Activated T-helper 2 cell treated with anti-CD3 and anti-CD28 coated beads, Interferon-gamma antibody, Interleukin-2, Interleukin-4, amounts not matched to agents 10 μg/mL and 5 μg/mL and 100 μg/mL, durations not matched to agents 14 hours and 24 hours and 36 hours (primary cell): ENCODE results near the gene ZNF587B. TPM values are rescaled to one million over a fixed set of nuclear protein-coding genes. Genes with fewer than 3 reads are reported as not detected.
A peak's percentile ranks its signal among the peaks of the same experiment; 100 is the strongest.
"Not testable (repeated sequence)": the region's sequence is repeated elsewhere in the genome, so short reads cannot be mapped to it uniquely, and the experiment has no call there.

Source experiments
- DNase-seq: peaks from one replicate; pipeline ENCODE4 v3.0.0; 2021; ENCODE audit warnings: low spot score
- H3K27ac Mint-ChIP-seq: one replicate; pipeline ENCODE4 v1.8.0; 2021; ENCODE audit warnings: mixed read lengths
- H3K27me3 Mint-ChIP-seq: one replicate; pipeline ENCODE4 v1.8.0; 2021; ENCODE audit warnings: low read depth, mixed read lengths
- H3K36me3 Mint-ChIP-seq: one replicate; pipeline ENCODE4 v1.8.0; 2021; ENCODE audit warnings: low read depth, mixed read lengths
- H3K4me1 Mint-ChIP-seq: one replicate; pipeline ENCODE4 v1.8.0; 2021; ENCODE audit warnings: low read depth, mixed read lengths
- H3K4me3 Mint-ChIP-seq: one replicate; pipeline ENCODE4 v1.8.0; 2021; ENCODE audit warnings: low read depth, mild to moderate bottlenecking, moderate library complexity, mixed read lengths
- H3K9me3 Mint-ChIP-seq: one replicate; pipeline ENCODE4 v1.8.0; 2021; ENCODE audit warnings: mixed read lengths
- intact Hi-C: fragments of 100-400 bp; cut with micrococcal nuclease; formaldehyde crosslinking; loops from one replicate; pipeline ENCODE4 v1.15.1; 2023
- total RNA-seq: library from RNA; stranded (reverse); gene quantifications from 2 replicates; pipeline ENCODE4 v1.2.3, GENCODE V29; 2022

Gene ZNF587B
- total RNA-seq, 1 donor from 2014 or later = 20.8 TPM

DNA sequence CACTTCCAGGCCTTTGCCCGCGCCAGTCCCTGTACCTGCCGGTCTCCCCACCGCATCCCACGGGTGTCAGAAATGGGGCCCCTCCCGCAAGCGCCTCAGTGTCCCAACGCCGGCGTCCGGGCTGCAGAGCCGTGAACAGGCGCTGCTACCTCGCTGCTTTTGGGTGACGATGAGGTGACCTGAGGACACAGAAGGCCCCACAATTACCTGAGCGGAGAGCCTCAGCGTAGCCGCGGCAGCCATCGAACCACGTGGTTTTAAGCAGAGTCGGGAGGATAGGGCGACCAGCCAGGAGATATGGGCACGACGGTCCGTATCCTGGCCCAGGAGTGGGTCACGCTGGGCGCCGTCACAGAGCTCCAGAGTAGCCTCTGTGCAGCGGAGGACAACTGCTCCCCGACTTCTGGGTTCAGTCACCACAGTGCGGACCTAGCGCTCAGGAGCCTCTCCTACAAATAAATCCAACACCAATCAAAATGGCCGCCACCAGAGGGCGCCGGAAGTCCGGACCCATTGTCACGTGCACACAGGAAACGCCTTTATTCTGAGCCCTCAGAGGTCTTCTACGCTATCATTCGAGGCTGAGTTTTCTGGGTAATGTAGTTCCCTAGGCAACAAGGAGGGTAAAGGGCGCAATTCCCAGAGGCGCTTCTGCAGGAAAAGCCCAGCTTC, 58.6 kb downstream of the ZNF587B start, which contains the start of gene ZNF814:
ZNF814 (minus strand) TSS at position 478 of the 672 bp plus-strand sequence; CDS start at position 243, 235 bp downstream.
- peaks cover 4% of the 10 kb centered on the region for H3K4me1 Mint-ChIP-seq
- H3K36me3 Mint-ChIP-seq = peaks cover 62% of the 10 kb centered on the region
- peak; percentile 62 for DNase-seq
- peaks cover 65% of the 10 kb centered on the region for H3K9me3 Mint-ChIP-seq
- H3K27me3 Mint-ChIP-seq = no peaks in the 10 kb centered on the region
- H3K27ac Mint-ChIP-seq = peak within 1 kb of the TSS; percentile 72
- H3K4me3 Mint-ChIP-seq = peak within 1 kb of the TSS; percentile 87
- intact Hi-C loops = no loop called here

DNA sequence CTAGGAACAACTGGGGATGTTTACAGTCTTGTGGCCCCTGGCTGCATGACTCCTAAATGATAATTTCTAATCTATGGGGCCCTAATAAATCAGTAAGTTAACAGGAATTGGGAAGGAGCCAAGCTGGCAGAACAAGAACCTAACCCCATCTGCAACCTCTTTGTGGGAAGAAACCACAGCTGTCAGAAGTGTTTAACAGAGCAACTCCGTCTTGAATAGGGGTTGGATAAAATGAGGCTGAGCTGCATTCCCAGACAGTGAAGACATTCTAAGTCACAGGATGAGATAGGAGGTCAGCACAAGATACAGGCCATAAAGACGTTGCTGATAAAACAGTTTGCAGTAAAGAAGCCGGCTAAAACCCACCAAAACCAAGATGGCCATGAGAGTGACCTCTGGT, 60.6 kb downstream of the ZNF587B start:
- H3K27me3 Mint-ChIP-seq, H3K4me3 Mint-ChIP-seq, H3K27ac Mint-ChIP-seq, intact Hi-C loops, DNase-seq, H3K4me1 Mint-ChIP-seq: not testable (repeated sequence)
- peaks cover 44% of the 10 kb centered on the region for H3K36me3 Mint-ChIP-seq
- H3K9me3 Mint-ChIP-seq = peaks cover 59% of the 10 kb centered on the region

Other genes with a start within 250 kb of the ZNF587B start
- 2.4 and 2.8 TPM in 2 replicates for gene ZIK1, start 246.2 kb upstream of the ZNF587B start, total RNA-seq
- 4.1 and 5.2 TPM in 2 replicates for gene ZNF530, start 230.4 kb upstream of the ZNF587B start, total RNA-seq
- 7.9 and 8.5 TPM in 2 replicates for gene ZNF134, start 216.1 kb upstream of the ZNF587B start, total RNA-seq
- gene ZNF211, start 197.1 kb upstream of the ZNF587B start, total RNA-seq = 9.6 and 10.6 TPM in 2 replicates
- not detected in 2 replicates for gene ZSCAN4, start 161.4 kb upstream of the ZNF587B start, total RNA-seq
- gene ZNF551, start 148.3 kb upstream of the ZNF587B start, total RNA-seq = 9.7 and 10.6 TPM in 2 replicates
- gene ZNF154, start 121.1 kb upstream of the ZNF587B start, total RNA-seq = 3.9 and 4.0 TPM in 2 replicates
- 5.3 and 6.0 TPM in 2 replicates for gene ZNF671, start 102.7 kb upstream of the ZNF587B start, total RNA-seq
- gene ZNF776, start 83.5 kb upstream of the ZNF587B start, total RNA-seq = 7.4 and 8.8 TPM in 2 replicates
- gene ZNF586, start 60.6 kb upstream of the ZNF587B start, total RNA-seq = 11.4 and 13.4 TPM in 2 replicates
- gene ZNF552, start 15.4 kb upstream of the ZNF587B start, total RNA-seq = 7.2 and 8.5 TPM in 2 replicates
- 29.7 and 32.1 TPM in 2 replicates for gene ZNF587, start 19.6 kb downstream of the ZNF587B start, total RNA-seq
- 11.4 and 12.3 TPM in 2 replicates for gene ZNF814, start 58.7 kb downstream of the ZNF587B start, total RNA-seq
- gene ZNF417, start 86.3 kb downstream of the ZNF587B start, total RNA-seq = 10.6 and 11.4 TPM in 2 replicates
- gene ZNF418, start 105.1 kb downstream of the ZNF587B start, total RNA-seq = 1.1 and 2.1 TPM in 2 replicates
- gene ZNF256, start 117.4 kb downstream of the ZNF587B start, total RNA-seq = 2.7 and 3.0 TPM in 2 replicates
- 0.21 TPM in 1 of 2 replicates, not detected in the other for gene C19orf18, start 144.2 kb downstream of the ZNF587B start, total RNA-seq
- gene ZNF606, start 172.5 kb downstream of the ZNF587B start, total RNA-seq = 6.3 and 6.4 TPM in 2 replicates
- not detected in 2 replicates for gene ZSCAN1, start 203.7 kb downstream of the ZNF587B start, total RNA-seq
- gene ZNF135, start 229.0 kb downstream of the ZNF587B start, total RNA-seq = not detected in 2 replicates